Fibroblast of upper back skin (primary cell): ENCODE measurements around the gene IQSEC3.
"Not testable (repeated sequence)": the region's sequence is repeated elsewhere in the genome, so short reads cannot be mapped to it uniquely, and the experiment has no call there.

ENCODE experiments used
- DNase-seq: peaks from one replicate; pipeline ENCODE4 v3.0.0-alpha.2; 2013

IQSEC3 gene

DNA sequence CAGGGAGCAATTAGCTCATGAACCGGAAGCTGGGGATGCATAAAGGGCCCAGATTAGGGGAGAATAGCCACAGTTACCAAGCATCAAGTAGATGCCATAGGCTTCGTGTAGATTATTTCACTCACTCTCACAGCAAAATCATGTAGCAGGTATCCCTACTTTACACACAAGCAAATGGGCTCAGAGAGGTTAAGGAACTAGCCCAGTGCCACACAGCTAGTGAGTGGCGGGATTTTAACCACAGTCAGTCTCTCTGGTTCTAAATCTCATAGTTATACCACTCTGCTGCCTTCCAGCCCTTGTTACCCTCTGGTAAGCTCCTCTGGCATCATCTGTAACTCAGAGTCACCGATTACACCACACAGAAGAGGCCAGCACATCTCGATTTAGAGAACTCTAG lies 49.0 kb downstream of the IQSEC3 start:
- no peak for DNase-seq

DNA sequence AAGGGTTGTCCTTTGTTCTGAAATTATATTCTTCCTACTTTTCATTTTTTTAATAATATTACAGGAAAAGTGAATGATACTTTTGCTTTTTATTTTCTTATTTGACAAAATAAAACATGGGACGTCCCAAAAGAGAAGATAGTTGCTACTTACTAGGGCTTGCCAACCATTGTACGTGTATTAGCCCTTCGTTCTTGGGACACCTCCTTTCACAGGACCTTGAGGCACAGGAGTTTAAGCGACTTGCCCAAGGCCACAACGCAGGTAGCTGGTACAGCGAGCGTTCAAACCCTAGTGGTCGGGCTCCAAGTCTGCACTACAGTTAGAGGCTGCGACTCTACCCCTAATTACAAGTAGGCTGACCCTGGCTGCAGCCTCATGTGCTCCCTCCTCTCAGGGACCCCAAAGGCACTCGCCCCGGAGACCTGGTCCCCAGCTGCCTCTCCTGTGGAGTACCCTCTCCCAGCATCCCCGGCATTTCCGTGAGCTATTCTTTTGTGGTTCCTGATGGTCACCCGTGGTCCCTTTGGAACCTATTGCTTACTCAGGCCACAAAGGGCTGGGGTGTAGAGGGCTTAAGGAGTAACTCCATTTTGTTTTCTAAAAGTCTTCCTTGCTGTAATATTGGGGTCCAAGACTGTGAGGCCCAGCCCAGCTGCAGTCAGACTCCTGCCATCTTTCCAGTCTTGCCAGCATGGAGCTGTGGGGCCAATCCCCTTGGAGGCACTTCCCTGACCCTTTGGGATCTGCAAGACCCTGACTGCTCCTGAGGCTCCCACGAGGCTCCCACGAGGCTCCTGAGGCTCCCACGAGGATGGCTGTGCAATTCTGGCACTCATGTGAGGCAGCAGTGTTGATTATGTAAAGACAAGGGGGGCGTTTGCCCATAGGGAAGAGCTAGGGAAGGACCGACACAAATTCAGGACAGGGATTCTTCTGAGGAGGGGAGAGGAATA lies 49.7 kb downstream of the IQSEC3 start:
- DNase-seq = no peak

DNA sequence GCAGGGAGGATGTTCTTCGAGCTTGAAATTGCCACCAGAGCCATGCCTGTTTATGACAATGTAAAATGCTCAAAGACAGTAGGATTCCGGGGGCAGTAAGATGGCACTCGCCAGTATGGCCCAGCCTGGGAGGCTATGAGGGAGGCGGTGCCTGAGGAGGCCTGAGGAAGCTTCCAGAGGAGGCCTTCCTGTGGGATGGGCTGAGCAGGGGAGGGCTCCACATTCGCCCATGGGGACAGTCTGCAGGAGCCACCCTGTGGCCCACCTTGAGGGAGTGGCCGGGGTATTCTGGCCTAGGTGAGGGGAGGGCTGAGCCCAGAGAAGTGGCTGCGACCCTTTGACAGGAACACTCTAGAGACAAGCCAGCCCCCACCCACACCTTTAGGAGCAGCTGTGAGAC lies 50.7 kb downstream of the IQSEC3 start:
- DNase-seq = no peak

DNA sequence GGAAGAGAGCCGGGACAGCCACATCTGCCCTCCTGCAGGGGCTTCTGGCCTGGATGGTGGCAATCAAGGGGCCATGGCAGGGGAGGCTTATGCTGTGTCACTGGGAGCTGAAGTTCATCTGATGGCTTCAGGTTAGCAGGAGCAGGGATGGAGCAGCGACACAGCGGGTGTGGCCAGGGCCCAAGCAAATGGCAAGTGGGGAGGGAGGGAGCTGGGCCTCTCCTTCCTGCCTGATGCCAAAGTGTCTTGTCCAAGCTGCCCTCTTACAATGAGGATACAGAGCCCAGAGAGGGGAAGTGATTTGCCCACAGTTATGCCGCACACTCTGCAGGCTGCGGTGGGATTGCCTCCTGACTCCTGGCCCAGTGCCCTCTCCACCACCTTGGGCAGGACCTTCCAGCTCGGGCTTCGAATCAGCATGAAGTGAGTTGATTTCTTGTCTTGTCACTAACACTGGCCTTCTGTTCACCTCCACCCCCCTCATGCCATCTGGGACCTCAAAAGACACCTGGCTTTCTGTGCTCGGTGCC lies 51.3 kb downstream of the IQSEC3 start:
- no peak for DNase-seq

DNA sequence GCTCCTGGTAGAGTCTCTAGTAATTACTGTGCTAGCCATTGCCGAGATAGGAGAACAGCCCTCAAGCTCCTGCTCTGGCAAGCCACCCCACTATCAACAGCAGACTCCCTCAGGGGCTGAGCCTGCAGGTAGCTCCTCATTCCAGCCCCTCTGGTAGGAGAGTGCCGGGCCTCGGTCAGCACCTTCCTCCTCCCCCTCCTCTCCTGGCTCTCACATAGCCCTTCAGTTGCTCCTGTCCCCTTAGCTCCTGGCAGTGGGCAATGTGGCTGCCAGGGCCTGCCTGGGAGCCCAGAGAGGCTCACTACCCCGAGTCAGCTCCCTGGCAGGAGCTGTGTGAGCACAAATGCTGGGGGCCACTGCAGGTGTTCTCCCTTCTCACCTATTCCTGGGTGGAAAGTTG lies 52.0 kb downstream of the IQSEC3 start:
- DNase-seq = no peak

DNA sequence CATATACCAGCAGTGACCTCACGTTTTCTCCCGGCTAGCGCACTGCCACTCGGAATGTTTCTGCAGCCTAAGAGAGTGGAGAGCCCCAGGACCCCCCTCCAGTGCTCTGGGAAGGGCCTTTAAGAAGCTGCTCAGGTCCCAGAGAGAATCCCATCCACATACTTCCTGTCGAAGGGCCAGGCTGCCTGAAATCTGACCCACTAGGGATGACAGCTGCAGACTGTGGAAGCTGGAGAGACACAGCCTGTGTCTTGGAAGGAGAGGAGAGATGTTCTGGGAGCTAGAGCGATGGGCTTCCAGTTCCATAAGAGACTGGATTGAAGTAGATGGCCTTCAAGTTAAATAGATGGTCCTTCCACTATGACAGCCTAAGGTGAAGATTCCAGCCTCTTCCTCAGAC lies 54.4 kb downstream of the IQSEC3 start:
- no peak for DNase-seq

DNA sequence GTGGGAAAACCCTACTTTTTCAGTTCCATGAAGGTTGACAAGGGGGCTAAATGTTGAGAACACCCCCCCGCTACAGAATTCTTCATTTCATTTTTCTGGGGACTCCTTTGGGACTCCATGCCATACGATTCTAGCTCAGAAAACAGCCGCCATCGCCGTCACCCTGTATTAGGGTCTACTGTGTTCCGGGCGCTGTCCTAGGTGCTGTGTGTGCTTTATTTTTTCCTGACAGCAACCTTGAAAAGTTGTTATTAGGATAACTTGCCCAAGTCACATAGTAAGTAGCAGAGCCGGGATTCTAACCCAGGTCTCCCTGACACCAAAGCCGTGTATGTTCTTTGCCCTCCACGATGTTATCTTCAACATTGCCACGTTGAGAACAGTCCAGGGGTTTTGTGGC lies 55.1 kb downstream of the IQSEC3 start:
- no peak for DNase-seq

DNA sequence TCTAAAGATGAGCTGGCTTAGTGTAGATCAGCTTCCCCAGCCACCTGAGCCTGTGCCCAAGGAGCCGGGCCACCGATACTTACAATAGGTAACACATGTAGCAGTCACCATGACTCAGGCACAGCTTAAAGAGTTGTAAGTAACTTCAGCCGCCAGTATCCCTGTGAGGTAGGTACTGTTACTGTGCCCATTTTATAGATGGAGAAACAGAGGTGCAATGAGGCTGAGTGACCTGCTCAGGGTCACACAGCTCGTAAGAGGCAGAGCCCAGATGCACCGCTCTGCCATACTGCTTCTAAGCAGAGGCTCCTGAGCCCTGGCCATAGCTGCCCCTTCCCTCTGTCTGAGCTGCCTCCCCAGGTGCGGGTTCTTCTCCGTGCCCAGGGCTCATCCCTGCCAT lies 58.5 kb downstream of the IQSEC3 start:
- no peak for DNase-seq

DNA sequence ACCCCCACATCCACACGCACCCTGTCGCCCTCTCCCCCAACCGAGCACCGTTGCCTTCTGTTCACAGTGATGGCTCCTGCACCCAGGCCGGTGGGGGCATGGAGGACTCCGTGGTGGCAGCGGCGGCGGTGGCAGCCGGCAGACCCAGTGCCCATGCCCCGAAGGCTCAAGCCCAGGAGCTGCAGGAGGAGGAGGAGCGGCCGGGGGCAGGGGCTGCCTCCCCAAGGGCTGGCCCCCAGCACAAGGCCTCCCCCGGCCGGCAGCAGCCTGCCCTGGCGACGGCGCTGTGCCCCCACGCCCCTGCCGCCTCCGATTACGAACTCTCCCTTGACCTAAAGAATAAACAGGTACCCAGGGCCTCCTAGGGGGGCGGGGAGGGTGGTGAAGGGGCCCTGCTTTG lies 59.0 kb downstream of the IQSEC3 start:
- no peak for DNase-seq

DNA sequence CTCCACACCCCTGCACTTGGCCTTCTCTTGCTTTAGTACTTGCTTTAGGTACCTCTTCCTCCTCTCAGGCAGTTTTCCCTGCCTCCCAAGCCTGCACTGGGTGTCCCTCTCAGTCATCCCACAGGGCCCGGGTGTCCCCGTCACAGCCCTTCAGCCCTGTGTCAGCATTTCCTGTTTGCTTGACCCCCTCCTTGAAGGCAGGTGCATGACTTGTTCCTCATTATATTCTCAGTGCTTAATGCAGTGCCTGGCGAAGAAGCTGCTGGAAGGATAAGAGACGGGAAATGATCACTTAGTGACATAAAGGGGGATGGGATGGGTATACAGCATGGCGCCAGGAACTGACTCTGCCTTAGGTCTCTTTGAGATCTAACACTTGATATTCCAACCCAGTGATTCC lies 61.5 kb downstream of the IQSEC3 start:
- no peak for DNase-seq

DNA sequence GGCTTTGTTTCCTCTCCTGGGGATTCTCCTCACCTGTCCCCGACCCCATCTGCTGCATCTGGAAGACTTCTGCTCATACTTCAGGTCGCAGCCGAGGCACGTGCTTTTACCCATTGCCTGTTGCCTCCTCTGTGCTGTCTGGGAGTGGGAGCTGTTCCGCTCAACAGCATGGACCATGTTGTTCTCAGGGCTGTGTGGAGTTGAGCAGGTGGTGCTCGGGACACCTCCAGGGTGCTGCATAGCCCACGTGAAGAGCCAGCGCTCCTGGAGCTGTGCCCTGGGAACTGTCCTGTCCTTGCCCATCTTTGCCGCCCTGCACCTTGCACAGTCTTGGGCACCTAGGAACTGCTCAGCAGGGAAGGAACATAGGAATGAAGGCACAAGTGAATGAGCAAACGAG lies 62.4 kb downstream of the IQSEC3 start:
- no peak for DNase-seq

- DNase-seq = no peak
Measured at GRCh38 chr12:130519-130918, 64.0 kb downstream of the IQSEC3 start.

DNA sequence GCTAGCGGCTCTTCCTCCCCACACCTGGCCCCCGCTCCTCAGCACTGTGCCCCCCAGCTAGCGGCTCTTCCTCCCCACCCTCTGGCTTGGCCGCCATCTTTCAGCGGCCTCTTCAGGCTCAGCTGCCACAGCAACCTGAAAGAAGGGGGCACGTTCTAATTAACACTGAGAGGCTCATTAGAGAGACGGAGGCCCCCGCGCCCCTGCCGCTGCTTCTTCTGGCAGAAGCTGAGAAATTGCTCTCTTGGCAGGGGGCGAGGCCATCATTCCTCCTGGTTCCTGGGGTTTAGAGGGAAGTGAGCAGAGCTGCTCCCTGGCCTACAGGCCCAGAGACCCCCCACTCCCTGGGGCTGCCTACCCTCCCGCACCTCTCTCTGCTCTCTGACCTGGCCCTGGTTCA lies 64.4 kb downstream of the IQSEC3 start:
- no peak for DNase-seq

DNA sequence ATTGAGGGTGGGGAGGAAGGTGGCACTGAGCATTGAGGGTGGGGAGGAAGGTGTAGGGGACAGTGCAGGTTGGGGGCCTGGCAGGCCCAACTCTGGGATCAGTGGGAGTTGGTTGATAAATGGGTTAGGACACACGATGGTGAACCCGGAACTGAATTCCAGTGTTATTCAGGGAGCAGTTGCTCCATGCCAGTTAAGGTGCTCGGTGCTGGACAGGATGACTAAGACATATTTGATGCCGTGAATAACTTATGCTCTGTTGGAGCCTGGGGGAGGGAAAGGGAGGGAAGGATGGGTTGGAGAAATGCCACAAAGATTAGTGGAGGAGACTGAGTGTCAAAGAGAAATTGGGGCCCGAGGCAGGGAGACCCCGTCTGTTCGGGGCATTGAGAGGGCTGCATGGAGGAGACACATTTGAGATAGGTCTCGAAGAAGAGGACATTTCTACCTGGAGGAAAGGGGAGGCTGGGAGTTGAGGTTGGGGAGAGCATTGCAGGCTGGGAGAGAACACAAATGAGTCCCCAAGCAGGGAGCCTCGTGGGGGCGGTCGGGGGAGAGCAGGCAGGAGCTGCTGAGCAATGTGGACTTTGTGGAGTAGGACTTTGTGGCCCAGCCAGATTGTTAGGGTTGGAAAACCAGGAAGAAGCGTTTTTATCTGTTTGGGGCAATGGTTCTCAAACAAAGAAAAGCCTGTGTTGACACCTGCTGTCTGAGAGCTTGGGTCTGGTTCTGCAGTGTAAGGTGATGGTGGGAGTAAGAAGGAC lies 65.3 kb downstream of the IQSEC3 start:
- DNase-seq = peak; percentile 17

GRCh38 chr12:133616-134232 lies 67.2 kb downstream of the IQSEC3 start:
- DNase-seq = not testable (repeated sequence)

DNA sequence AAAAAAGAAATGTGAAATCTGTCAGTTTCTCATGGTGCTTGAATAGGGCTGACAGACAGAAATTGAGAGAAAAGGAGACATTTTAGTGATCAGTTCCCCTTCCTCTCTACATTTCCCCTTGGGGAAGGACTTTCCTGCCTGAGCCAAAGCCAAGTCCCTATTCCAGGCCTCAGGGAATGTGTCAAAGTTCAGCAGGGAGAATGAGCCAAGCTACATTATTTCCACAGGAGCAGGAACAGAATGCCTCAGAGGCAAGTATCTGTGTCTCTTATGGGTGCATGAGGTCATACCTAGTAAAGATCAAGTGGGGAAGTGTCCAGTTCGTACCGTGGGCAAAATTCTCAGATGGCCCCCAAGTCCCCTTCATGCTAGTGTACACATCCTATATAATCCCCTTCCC lies 68.6 kb downstream of the IQSEC3 start:
- DNase-seq = no peak

- no peak for DNase-seq
Measured at GRCh38 chr12:138171-138897, 71.8 kb downstream of the IQSEC3 start.

GRCh38 chr12:138898-139534 lies 72.4 kb downstream of the IQSEC3 start:
- peak; percentile 2 for DNase-seq

DNA sequence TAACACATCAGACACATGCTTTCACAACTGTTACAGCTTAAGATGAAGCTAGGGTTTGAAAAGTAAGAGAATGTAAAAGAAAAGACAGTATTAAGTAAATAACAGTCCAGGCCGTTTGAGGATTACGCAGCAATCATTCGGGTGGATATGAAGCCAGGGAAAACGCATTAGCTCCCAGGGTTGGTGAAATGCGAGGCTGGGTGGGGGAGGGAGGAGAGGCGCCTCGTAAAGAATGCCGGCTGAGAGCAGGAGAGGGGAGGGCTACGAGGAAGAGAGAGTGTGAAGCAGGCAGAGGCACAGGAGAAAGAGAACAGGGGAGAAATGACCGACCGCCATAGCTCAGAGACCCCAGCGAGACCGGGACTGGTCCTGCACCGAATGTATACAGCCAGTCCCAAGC lies 73.0 kb downstream of the IQSEC3 start:
- DNase-seq = peak; percentile 22

GRCh38 chr12:140162-140561 lies 73.6 kb downstream of the IQSEC3 start:
- DNase-seq = no peak

DNA sequence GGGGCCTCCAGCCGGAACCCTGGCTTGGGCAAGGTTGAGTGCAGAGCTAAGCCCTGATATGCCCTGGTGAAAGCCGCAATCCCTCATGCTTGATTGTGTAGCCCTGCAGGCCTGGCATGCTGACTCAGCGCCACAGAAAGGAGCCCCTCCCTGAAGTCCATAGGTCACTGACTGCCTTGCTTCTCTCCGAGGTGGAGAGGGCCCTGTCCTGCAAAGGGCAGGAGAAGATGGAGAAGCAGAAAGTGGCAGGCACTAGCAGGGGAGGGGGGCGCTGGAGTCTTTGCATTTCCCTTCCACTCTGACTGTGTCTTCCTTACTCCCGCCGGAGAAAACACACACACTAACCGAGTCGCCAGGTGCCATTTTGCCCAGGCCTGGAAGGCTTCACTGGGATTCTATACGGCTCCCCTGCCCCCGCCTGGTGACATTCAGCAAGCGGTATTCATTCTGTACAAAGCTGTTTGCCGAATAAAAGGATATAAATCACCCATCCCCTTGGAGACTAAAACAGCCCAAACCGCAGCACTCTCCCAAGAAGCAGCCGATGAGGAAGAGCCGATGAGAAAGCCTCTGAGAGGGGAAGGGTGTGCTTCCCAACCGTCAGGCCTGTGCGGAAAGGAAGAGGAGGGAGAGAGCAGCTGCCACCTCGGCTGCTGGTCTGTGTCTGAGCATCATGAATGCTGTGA lies 77.5 kb downstream of the IQSEC3 start:
- DNase-seq = peak; percentile 83
